D721Med (cell line): ENCODE data around the gene ICA1.

Source experiments
- DNase-seq: peaks from one replicate; pipeline ENCODE4 v3.0.0; 2011; ENCODE audit warnings: low spot score; ENCODE audit not compliant: insufficient read length
- FAIRE-seq: peaks from 2 replicates; lab custom pipeline; 2011; peaks lifted over from hg19 to GRCh38; lab: Jason Lieb, UNC
- CTCF ChIP-seq: IDR thresholded peaks from 2 replicates; pipeline ENCODE4 v1.5.1; 2012; ENCODE audit warnings: mild to moderate bottlenecking, control low read depth; ENCODE audit not compliant: insufficient read depth; ENCODE audit errors: missing control alignments

Gene ICA1

DNA sequence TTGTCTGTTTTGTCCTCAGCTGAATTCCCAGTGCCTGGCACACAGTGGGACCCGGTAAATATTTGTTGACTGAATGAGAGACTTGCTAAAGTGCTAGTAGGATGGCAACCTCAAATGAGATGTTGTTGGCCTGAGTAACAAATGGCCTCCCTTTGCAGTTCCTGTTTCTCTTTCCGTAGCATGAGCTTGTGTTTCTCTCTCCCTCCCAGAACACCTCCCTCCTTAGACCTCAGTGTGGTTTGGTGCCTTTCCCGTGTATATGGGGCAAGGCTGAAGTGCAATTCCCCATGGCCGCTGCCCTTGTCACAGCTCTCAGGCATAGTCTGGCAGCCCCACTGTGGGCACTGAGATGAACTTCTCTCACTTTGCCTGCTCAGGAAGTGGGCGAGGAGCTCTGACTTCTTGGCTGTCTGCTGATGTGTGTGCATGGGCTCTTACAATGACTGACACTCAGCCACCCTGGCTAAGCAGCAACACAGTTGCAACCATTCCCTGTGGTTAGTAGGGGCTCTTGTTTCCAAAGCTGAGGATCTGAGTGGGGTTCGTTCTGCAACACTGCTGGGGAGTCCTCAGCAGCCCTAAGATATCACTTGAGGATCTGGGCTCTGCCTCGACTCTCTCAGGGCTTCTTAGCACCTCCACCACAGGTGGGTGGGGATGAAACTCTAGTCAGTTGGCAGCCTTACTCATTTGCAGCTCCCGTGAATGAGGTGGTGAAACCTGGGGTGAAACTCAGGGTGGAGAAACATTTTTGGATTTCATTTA is 136.1 kb downstream of the ICA1 start:
- no peak for DNase-seq
- FAIRE-seq = no peak
- TF ChIP-seq CTCF = no peak

- FAIRE-seq (no peak), DNase-seq (no peak)
- no peak for TF ChIP-seq CTCF
Measured at GRCh38 chr7:8121243-8121642, 140.7 kb downstream of the ICA1 start.

- FAIRE-seq = no peak
- TF ChIP-seq CTCF = no peak
- no peak for DNase-seq
Measured at GRCh38 chr7:8120390-8121058, 141.4 kb downstream of the ICA1 start.

DNA sequence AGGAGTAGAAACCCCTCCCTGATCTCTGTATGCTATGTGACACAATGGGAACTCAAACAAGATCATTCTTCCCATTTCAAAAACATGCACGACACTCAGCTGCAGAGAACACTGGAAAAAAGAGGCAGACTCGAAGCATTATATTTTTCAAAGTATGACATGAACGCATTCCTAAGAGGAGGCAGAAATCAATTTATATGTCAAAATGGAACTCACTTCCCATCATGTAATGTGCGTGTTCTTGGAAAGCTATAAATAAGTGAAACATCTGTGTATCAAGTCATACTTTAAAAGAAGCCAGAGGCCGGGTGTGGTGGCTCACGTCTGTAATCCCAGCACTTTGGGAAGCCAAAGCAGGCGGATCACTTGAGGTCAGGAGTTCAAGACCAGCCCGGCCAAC is 142.7 kb downstream of the ICA1 start:
- no peak for FAIRE-seq
- TF ChIP-seq CTCF = no peak
- DNase-seq = no peak

GRCh38 chr7:8117195-8117594 is 144.8 kb downstream of the ICA1 start:
- no peak for TF ChIP-seq CTCF
- no peak for FAIRE-seq
- no peak for DNase-seq

- no peak for DNase-seq
- no peak for FAIRE-seq
- TF ChIP-seq CTCF = no peak
Measured at GRCh38 chr7:8115547-8116402, 146.2 kb downstream of the ICA1 start.
